ENCODE measurements around the gene MARS1. TPM values are rescaled to one million over a fixed set of nuclear protein-coding genes. Genes with fewer than 3 reads are reported as not detected.
A peak's percentile ranks its signal among the peaks of the same experiment; 100 is the strongest.

The MARS1 gene
- total and polyA plus RNA-seq, 5 experiments from 2014 or later: 81.0 to 386 (median 93.5) TPM

GRCh38 chr12:57529831-57530230, 42.0 kb downstream of the MARS1 start:
- no peaks in the 10 kb centered on the region for H3K27me3 Mint-ChIP-seq
- no peaks in the 10 kb centered on the region for H3K9me3 Mint-ChIP-seq
- H3K36me3 Mint-ChIP-seq: peaks cover 0 to 76% (median 3%) of the 10 kb centered on the region in 3 donors
- H3K4me1 Mint-ChIP-seq: peaks cover 7 to 28% (median 11%) of the 10 kb centered on the region in 4 donors
- no peak overlapping the region for H3K4me3 Mint-ChIP-seq
- ATAC-seq (no peak), DNase-seq (no peak)
- H3K27ac Mint-ChIP-seq: peak overlapping the region in 5 of 10 donors; percentile 7 to 86 (median 75)
- POLR2A ChIA-PET: interaction anchor here (0.6 to 1.2 kb wide), 2 partner anchors 49 to 1485 kb away, joined by 4 to 5 read pairs; no protein-coding TSS in a partner anchor

GRCh38 chr12:57530396-57531142, 42.7 kb downstream of the MARS1 start:
- Mint-ChIP-seq H3K4me3 (no peak overlapping the region), H3K9me3 (no peaks in the 10 kb centered on the region), H3K4me1 (peaks cover 3 to 21% (median 8%) of the 10 kb centered on the region in 4 donors), H3K27me3 (no peaks in the 10 kb centered on the region), H3K36me3 (peaks cover 0 to 80% (median 4%) of the 10 kb centered on the region in 3 donors), H3K27ac (peak overlapping the region in 4 of 10 donors; percentile 36 to 75 (median 59))
- POLR2A ChIA-PET: interaction anchor here (0.6 to 1.2 kb wide), 4 partner anchors 10 to 1486 kb away, joined by 3 to 5 read pairs (median 4); no protein-coding TSS in a partner anchor
- no peak for DNase-seq
- ATAC-seq: no peak

DNA sequence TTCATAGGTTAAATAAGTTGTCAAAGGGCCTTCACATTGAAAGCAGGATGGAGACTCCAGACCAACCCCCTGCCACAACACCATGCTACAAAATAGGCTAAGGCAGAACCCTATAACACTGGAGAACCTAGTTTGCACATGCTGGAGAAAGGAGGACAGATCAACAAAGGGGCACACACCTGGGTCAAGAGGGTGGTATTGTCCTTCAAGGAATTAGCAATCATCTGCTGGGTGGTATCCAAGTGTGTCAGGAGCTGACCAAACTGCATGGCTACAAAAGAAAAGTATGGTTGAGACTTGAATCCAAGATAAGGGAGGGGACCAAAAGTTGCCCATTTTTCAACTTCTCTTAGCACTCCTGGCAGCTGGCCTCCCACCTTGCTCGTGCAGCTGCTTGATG, 44.0 kb downstream of the MARS1 start:
- no peaks in the 10 kb centered on the region for H3K9me3 Mint-ChIP-seq
- POLR2A ChIA-PET: interaction anchor here (1.1 to 1.8 kb wide), 2 partner anchors 8 to 15 kb away, joined by 3 to 10 read pairs; partner anchors contain the start of genes DCTN2 and MBD6
- peaks cover 0 to 8% (median 5%) of the 10 kb centered on the region in 4 donors for H3K4me1 Mint-ChIP-seq
- H3K27me3 Mint-ChIP-seq: no peaks in the 10 kb centered on the region
- H3K36me3 Mint-ChIP-seq: peaks cover 0 to 80% (median 6%) of the 10 kb centered on the region in 3 donors
- DNase-seq (no peak), ATAC-seq (no peak)
- H3K27ac Mint-ChIP-seq: peak overlapping the region in 4 of 10 donors; percentile 15 to 59 (median 42)
- no peak overlapping the region for H3K4me3 Mint-ChIP-seq

DNA sequence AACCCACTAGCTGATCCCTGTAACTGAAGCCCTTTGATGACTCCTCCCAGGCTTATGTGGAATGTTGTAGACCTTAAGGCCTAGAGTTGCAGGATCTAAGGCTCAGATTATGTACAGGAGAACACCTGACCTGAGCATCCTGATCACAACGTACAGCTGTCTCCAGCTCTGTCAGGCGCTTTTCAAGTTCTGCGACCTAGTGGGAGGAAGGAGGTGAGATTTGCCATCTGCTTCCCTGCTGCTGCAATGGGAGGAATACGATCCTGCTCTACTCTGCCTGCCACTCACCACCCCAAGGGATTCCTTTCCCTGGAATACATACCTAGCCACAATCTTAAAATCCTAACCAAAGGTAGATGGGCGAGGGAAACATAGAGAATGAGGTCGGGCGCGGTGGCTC, 45.2 kb downstream of the MARS1 start:
- no peak for ATAC-seq

DNA sequence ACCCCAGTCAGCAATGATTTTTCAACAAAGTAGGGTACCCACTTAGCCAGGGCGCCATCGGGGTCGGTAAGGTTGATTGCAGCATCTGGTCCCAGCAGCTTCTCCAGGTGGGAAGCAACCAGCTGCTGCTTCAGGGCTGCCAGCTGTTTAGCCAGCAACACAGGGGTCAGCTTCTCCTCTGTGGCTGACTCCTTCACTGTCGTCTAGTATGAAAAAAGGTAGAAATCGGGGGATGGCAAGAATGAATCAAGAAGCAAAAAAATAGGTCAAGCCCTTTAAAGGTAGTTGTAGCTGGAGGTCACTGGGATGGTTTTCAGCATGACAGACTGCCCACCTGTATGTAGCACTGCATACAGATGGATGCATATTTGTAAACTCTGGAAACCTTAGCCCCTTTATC, 46.4 kb downstream of the MARS1 start:
- no peak for ATAC-seq
- Mint-ChIP-seq H3K4me3 (no peak overlapping the region), H3K27ac (peak overlapping the region in 1 of 10 donors; percentile 74), H3K27me3 (no peaks in the 10 kb centered on the region), H3K4me1 (peaks cover 0 to 20% (median 8%) of the 10 kb centered on the region in 4 donors), H3K36me3 (peaks cover 0 to 82% (median 8%) of the 10 kb centered on the region in 3 donors), H3K9me3 (no peaks in the 10 kb centered on the region)
- DNase-seq: no peak
- POLR2A ChIA-PET: no interaction called here

More for the DNA sequence above, 45.2 kb downstream of the MARS1 start:
- H3K4me3 Mint-ChIP-seq: no peak overlapping the region
- H3K27me3 Mint-ChIP-seq: no peaks in the 10 kb centered on the region
- peaks cover 0 to 79% (median 6%) of the 10 kb centered on the region in 3 donors for H3K36me3 Mint-ChIP-seq
- POLR2A ChIA-PET: interaction anchor here (1.8 kb wide), 1 partner anchor 10 kb away, joined by 10 read pairs; the partner anchor contains the start of gene MBD6
- peaks cover 0 to 9% (median 6%) of the 10 kb centered on the region in 4 donors for H3K4me1 Mint-ChIP-seq
- DNase-seq: no peak
- H3K27ac Mint-ChIP-seq: peak overlapping the region in 3 of 10 donors; percentile 7 to 43 (median 19)
- no peaks in the 10 kb centered on the region for H3K9me3 Mint-ChIP-seq

GRCh38 chr12:57534991-57535543, 47.2 kb downstream of the MARS1 start:
- Mint-ChIP-seq H3K4me1 (peaks cover 0 to 13% (median 6%) of the 10 kb centered on the region in 4 donors), H3K27ac (peak overlapping the region in 3 of 10 donors; percentile 10 to 53 (median 20)), H3K9me3 (no peaks in the 10 kb centered on the region), H3K27me3 (no peaks in the 10 kb centered on the region), H3K36me3 (peaks cover 0 to 82% (median 10%) of the 10 kb centered on the region in 3 donors), H3K4me3 (no peak overlapping the region)
- DNase-seq (no peak), ATAC-seq (no peak)
- POLR2A ChIA-PET: no interaction called here

GRCh38 chr12:57535764-57536596, 48.1 kb downstream of the MARS1 start:
- no peaks in the 10 kb centered on the region for H3K9me3 Mint-ChIP-seq
- ATAC-seq (no peak), DNase-seq (no peak)
- peaks cover 0 to 84% (median 10%) of the 10 kb centered on the region in 3 donors for H3K36me3 Mint-ChIP-seq
- H3K27me3 Mint-ChIP-seq: no peaks in the 10 kb centered on the region
- POLR2A ChIA-PET: interaction anchor here (1.2 kb wide), 1 partner anchor 12 kb away, joined by 4 read pairs; no protein-coding TSS in a partner anchor
- H3K4me1 Mint-ChIP-seq: peaks cover 0 to 13% (median 6%) of the 10 kb centered on the region in 4 donors
- no peak overlapping the region for H3K4me3 Mint-ChIP-seq
- H3K27ac Mint-ChIP-seq: peak overlapping the region in 3 of 10 donors; percentile 52 to 65 (median 53)

GRCh38 chr12:57536597-57536942, 48.7 kb downstream of the MARS1 start:
- peaks cover 0 to 80% (median 10%) of the 10 kb centered on the region in 3 donors for H3K36me3 Mint-ChIP-seq
- peak overlapping the region in 1 of 10 donors; percentile 2 for H3K27ac Mint-ChIP-seq
- H3K4me1 Mint-ChIP-seq: peaks cover 0 to 13% (median 6%) of the 10 kb centered on the region in 4 donors
- H3K27me3 Mint-ChIP-seq: no peaks in the 10 kb centered on the region
- POLR2A ChIA-PET: interaction anchor here (1.2 to 1.5 kb wide), 2 partner anchors 10 to 12 kb away, joined by 4 read pairs; no protein-coding TSS in a partner anchor
- no peak for ATAC-seq
- no peak for DNase-seq
- no peaks in the 10 kb centered on the region for H3K9me3 Mint-ChIP-seq
- H3K4me3 Mint-ChIP-seq: no peak overlapping the region

- Mint-ChIP-seq H3K36me3 (peaks cover 0 to 58% (median 8%) of the 10 kb centered on the region in 3 donors), H3K27ac (peak overlapping the region in 2 of 10 donors; percentile 12 to 14), H3K4me1 (peaks cover 9 to 23% (median 14%) of the 10 kb centered on the region in 4 donors)
These were observed 51.4 kb downstream of the MARS1 start for GRCh38 chr12:57539134-57539768.

GRCh38 chr12:57541001-57541400, 53.1 kb downstream of the MARS1 start:
- no peak overlapping the region for H3K4me3 Mint-ChIP-seq
- no peaks in the 10 kb centered on the region for H3K9me3 Mint-ChIP-seq
- peak overlapping the region in 3 of 10 donors; percentile 3 to 27 (median 10) for H3K27ac Mint-ChIP-seq
- POLR2A ChIA-PET: interaction anchor here (0.7 kb wide), 1 partner anchor 22 kb away, joined by 4 read pairs; no protein-coding TSS in a partner anchor
- ATAC-seq: no peak
- H3K27me3 Mint-ChIP-seq: no peaks in the 10 kb centered on the region
- peaks cover 17 to 38% (median 26%) of the 10 kb centered on the region in 4 donors for H3K4me1 Mint-ChIP-seq
- peaks cover 0 to 46% (median 4%) of the 10 kb centered on the region in 3 donors for H3K36me3 Mint-ChIP-seq
- DNase-seq: no peak

More at GRCh38 chr12:57539134-57539768, 51.4 kb downstream of the MARS1 start:
- DNase-seq (no peak), ATAC-seq (no peak)
- POLR2A ChIA-PET: interaction anchor here (0.6 to 1.1 kb wide), 3 partner anchors 15 to 42 kb away, joined by 3 to 5 read pairs (median 4); no protein-coding TSS in a partner anchor
- Mint-ChIP-seq H3K27me3 (no peaks in the 10 kb centered on the region), H3K9me3 (no peaks in the 10 kb centered on the region), H3K4me3 (no peak overlapping the region)

DNA sequence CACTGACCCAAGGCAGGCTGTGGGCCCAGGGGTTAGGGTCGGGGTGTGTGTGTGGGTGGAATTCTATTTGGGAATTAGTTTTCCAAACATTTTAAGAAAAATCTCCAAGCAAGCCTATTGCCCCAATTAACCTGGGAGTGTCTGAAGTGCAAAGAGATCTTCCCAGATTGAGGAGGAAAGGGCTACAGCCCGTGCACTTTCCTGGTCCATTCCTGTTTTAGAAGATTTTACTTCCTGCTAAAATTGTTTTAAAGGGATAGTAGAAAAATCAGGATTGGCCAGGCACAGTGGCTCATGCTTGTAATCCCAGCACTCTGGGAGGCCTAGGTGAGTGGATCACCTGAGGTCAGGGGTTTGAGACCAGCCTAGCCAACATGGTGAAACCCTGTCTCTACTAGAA, 53.8 kb downstream of the MARS1 start:
- POLR2A ChIA-PET: no interaction called here
- Mint-ChIP-seq H3K4me1 (peaks cover 23 to 45% (median 32%) of the 10 kb centered on the region in 4 donors), H3K36me3 (peaks cover 0 to 43% (median 4%) of the 10 kb centered on the region in 3 donors), H3K9me3 (no peaks in the 10 kb centered on the region), H3K27ac (no peak overlapping the region), H3K27me3 (no peaks in the 10 kb centered on the region), H3K4me3 (no peak overlapping the region)
- ATAC-seq (no peak), DNase-seq (no peak)

Measured in naive thymus-derived CD8-positive, alpha-beta T cell (primary cell).